ENCODE data around the gene TM9SF1. TPM values are rescaled to one million over a fixed set of nuclear protein-coding genes. Genes with fewer than 3 reads are reported as not detected.

The TM9SF1 gene
- total RNA-seq, 1 experiment from 2014 or later = 55.5 TPM

GRCh38 chr14:24231263-24232120 is 36.3 kb upstream of the TM9SF1 start:
- BruUV-seq (replicated peaks) = TSS peak; percentile 68
- H3K4me3 ChIP-seq (ENCODE audit: low read depth, low read length, poor library complexity, severe bottlenecking) = peak overlapping the region; percentile 77
- POLR2A ChIA-PET (ENCODE audit: low non-redundant PET) = interaction anchor here (0.5 kb wide), 1 partner anchor 95 kb away, joined by 8 read pairs; no protein-coding TSS in a partner anchor

GRCh38 chr14:24228902-24229301 is 33.7 kb upstream of the TM9SF1 start:
- Histone ChIP-seq H3K4me3 (ENCODE audit: low read depth, low read length, poor library complexity, severe bottlenecking) (no peak overlapping the region), H3K27ac (ENCODE audit: low read depth, low read length, poor library complexity, severe bottlenecking) (no peak overlapping the region), H3K27me3 (replicated peaks; ENCODE audit: insufficient read depth, low read depth, low read length, poor library complexity) (no peaks in the 10 kb centered on the region), H3K9me3 (ENCODE audit: low read depth, low read length, poor library complexity, severe bottlenecking) (no peaks in the 10 kb centered on the region), H3K36me3 (ENCODE audit: insufficient read depth, low read length, poor library complexity, severe bottlenecking) (peaks cover 6% of the 10 kb centered on the region), H3K4me1 (ENCODE audit: insufficient read depth, low read length, poor library complexity, severe bottlenecking) (peaks cover 10% of the 10 kb centered on the region)
- intact Hi-C loops (cut with micrococcal nuclease; ENCODE audit: unreplicated experiment) = no loop called here
- no TSS peak for BruUV-seq (replicated peaks)
- TF ChIP-seq EZH2 (IDR thresholded peaks at IDR 0.05; ENCODE audit: borderline replicate concordance, low read depth, low read length, poor library complexity, severe bottlenecking) (no peak), CTCF (conservative IDR thresholded peaks at IDR 0.05; ENCODE audit: low read depth, low read length) (no peak)
- DNase-seq (ENCODE audit: low spot score) = no peak
- ChIA-PET POLR2A (ENCODE audit: low non-redundant PET) (interaction anchor here (0.6 kb wide), 1 partner anchor 26 kb away, joined by 4 read pairs; no protein-coding TSS in a partner anchor), CTCF (interaction anchor here (0.8 kb wide), 1 partner anchor 68 kb away, joined by 4 read pairs; the partner anchor contains the start of gene IRF9)

More at GRCh38 chr14:24231263-24232120, 36.3 kb upstream of the TM9SF1 start:
- DNase-seq (ENCODE audit: low spot score) = peak; percentile 17
- Histone ChIP-seq H3K27me3 (replicated peaks; ENCODE audit: insufficient read depth, low read depth, low read length, poor library complexity) (no peaks in the 10 kb centered on the region), H3K4me1 (ENCODE audit: insufficient read depth, low read length, poor library complexity, severe bottlenecking) (peaks cover 15% of the 10 kb centered on the region), H3K36me3 (ENCODE audit: insufficient read depth, low read length, poor library complexity, severe bottlenecking) (peaks cover 22% of the 10 kb centered on the region), H3K9me3 (ENCODE audit: low read depth, low read length, poor library complexity, severe bottlenecking) (no peaks in the 10 kb centered on the region), H3K27ac (ENCODE audit: low read depth, low read length, poor library complexity, severe bottlenecking) (peak overlapping the region; percentile 88)
- TF ChIP-seq CTCF (conservative IDR thresholded peaks at IDR 0.05; ENCODE audit: low read depth, low read length) (no peak), EZH2 (IDR thresholded peaks at IDR 0.05; ENCODE audit: borderline replicate concordance, low read depth, low read length, poor library complexity, severe bottlenecking) (no peak)
- intact Hi-C loops (cut with micrococcal nuclease; ENCODE audit: unreplicated experiment) = loop anchor here (1.0 to 2.0 kb wide), 2 partner anchors 18 to 37 kb away; partner anchors contain the start of genes CHMP4A and TM9SF1
- CTCF ChIA-PET = interaction anchor here (0.6 kb wide), 1 partner anchor 52 kb away, joined by 11 read pairs; no protein-coding TSS in a partner anchor

- BruUV-seq (replicated peaks) = no TSS peak
- Histone ChIP-seq H3K9me3 (ENCODE audit: low read depth, low read length, poor library complexity, severe bottlenecking) (no peaks in the 10 kb centered on the region), H3K36me3 (ENCODE audit: insufficient read depth, low read length, poor library complexity, severe bottlenecking) (peaks cover 6% of the 10 kb centered on the region), H3K27me3 (replicated peaks; ENCODE audit: insufficient read depth, low read depth, low read length, poor library complexity) (no peaks in the 10 kb centered on the region), H3K4me3 (ENCODE audit: low read depth, low read length, poor library complexity, severe bottlenecking) (no peak overlapping the region), H3K27ac (ENCODE audit: low read depth, low read length, poor library complexity, severe bottlenecking) (no peak overlapping the region), H3K4me1 (ENCODE audit: insufficient read depth, low read length, poor library complexity, severe bottlenecking) (peaks cover 5% of the 10 kb centered on the region)
- ChIA-PET CTCF (no interaction called here), POLR2A (ENCODE audit: low non-redundant PET) (no interaction called here)
- intact Hi-C loops (cut with micrococcal nuclease; ENCODE audit: unreplicated experiment) = no loop called here
- TF ChIP-seq EZH2 (IDR thresholded peaks at IDR 0.05; ENCODE audit: borderline replicate concordance, low read depth, low read length, poor library complexity, severe bottlenecking) (no peak), CTCF (conservative IDR thresholded peaks at IDR 0.05; ENCODE audit: low read depth, low read length) (no peak)
- DNase-seq (ENCODE audit: low spot score) = no peak
These were observed 31.2 kb upstream of the TM9SF1 start for GRCh38 chr14:24226473-24226872.
